Testis (tissue), 3 donors: ENCODE measurements around the gene DDX24. TPM values are rescaled to one million over a fixed set of nuclear protein-coding genes. Genes with fewer than 3 reads are reported as not detected.

ENCODE experiments used
- DNase-seq: peaks from one replicate; pipeline ENCODE4 v3.0.0-alpha.2; 2019
- H3K27ac ChIP-seq, 2 donors: fragments of 200-600 bp; sonication (generic); one replicate each; pipeline ENCODE4 v1.5.1; 2019
- H3K27me3 ChIP-seq: fragments of 200-600 bp; sonication (generic); one replicate; pipeline ENCODE4 v1.5.1; 2019
- H3K36me3 ChIP-seq: fragments of 200-600 bp; sonication (generic); one replicate; pipeline ENCODE4 v1.5.1; 2017; ENCODE audit warnings: low read depth; ENCODE audit errors: missing control alignments
- H3K4me1 ChIP-seq: fragments of 200-600 bp; sonication (generic); one replicate; pipeline ENCODE4 v1.5.1; 2019
- H3K4me3 ChIP-seq, 2 donors: fragments of 200-600 bp; sonication (generic); one replicate each; pipeline ENCODE4 v1.5.1; 2017 to 2019
- H3K9me3 ChIP-seq: fragments of 200-600 bp; sonication (generic); one replicate; pipeline ENCODE4 v1.5.1; 2017
- CTCF ChIP-seq, 3 experiments: fragments of 450-650 bp in 2 of 3; fragments of 200-600 bp in 1 of 3; sonication (generic) in 1 of 3; IDR thresholded peaks; one replicate each; pipeline ENCODE4 v1.5.1; 2016 to 2019; ENCODE audit warnings: antibody characterized with exemption in 3 of 3, mild to moderate bottlenecking in 2 of 3, moderate library complexity in 1 of 3
- POLR2A ChIP-seq: fragments of 450-650 bp; IDR thresholded peaks from one replicate; pipeline ENCODE4 v1.6.1; 2017; ENCODE audit warnings: antibody characterized with exemption, mild to moderate bottlenecking, moderate library complexity
- WGBS, 2 donors: methylation state at CpG; one replicate each; pipeline ENCODE4 v1.1.5; 2018; 5-methylcytosine and 5-hydroxymethylcytosine counted together
- intact Hi-C: fragments of 100-400 bp; cut with DNase I; formaldehyde crosslinking; loops from one replicate; pipeline ENCODE4 v1.15.1; 2023; ENCODE audit warnings: low total_unique reads
- polyA plus RNA-seq: library from polyadenylated mRNA; stranded (reverse); fragments of 350-450 nt; fragmentation: Illumina TruSeq; extraction: RNeasy Lipid Tissue Mini Kit (QIAGEN cat#74804); gene quantifications from one replicate; pipeline ENCODE4 v1.2.3, GENCODE V29; 2014; ENCODE audit warnings: low read depth, low replicate concordance; ENCODE audit not compliant: insufficient read depth
- total RNA-seq, 2 donors: library from RNA; depleted of rRNA; stranded (reverse); fragments of >200 nt; gene quantifications; one replicate each; pipeline ENCODE4 v1.2.3, GENCODE V29; 2016

The DDX24 gene
- total and polyA plus RNA-seq, 3 donors from 2014 or later, result 378 to 485 (median 431) TPM

- WGBS, 2 donors, result 85 to 87% methylated on average over 8 to 11 of the region's 11 CpGs
- no peak overlapping the region for H3K27ac ChIP-seq
- no peaks in the 10 kb centered on the region for H3K9me3 ChIP-seq
- no peaks in the 10 kb centered on the region for H3K27me3 ChIP-seq
- TF ChIP-seq POLR2A (no peak), CTCF (IDR thresholded peaks at IDR 0.05) (no peak)
- intact Hi-C loops, result no loop called here
- no peak overlapping the region for H3K4me3 ChIP-seq
- H3K4me1 ChIP-seq, result peaks cover 18% of the 10 kb centered on the region
- no peaks in the 10 kb centered on the region for H3K36me3 ChIP-seq
- DNase-seq, result no peak
These were observed 41.9 kb downstream of the DDX24 start for GRCh38 chr14:94038921-94039629.

- Histone ChIP-seq H3K4me3 (no peak overlapping the region), H3K27me3 (no peaks in the 10 kb centered on the region)
These were observed 42.5 kb downstream of the DDX24 start for GRCh38 chr14:94038510-94038909.

GRCh38 chr14:94037954-94038353 is 43.0 kb downstream of the DDX24 start:
- TF ChIP-seq POLR2A, result no peak
- no peak for TF ChIP-seq CTCF (IDR thresholded peaks at IDR 0.05)
- H3K4me1 ChIP-seq, result peaks cover 18% of the 10 kb centered on the region
- DNase-seq, result no peak
- WGBS, 2 donors, result 91 to 96% methylated on average over 7 to 9 of the region's 9 CpGs
- intact Hi-C loops, result no loop called here
- H3K27me3 ChIP-seq, result no peaks in the 10 kb centered on the region
- no peaks in the 10 kb centered on the region for H3K9me3 ChIP-seq
- no peak overlapping the region for H3K27ac ChIP-seq
- no peaks in the 10 kb centered on the region for H3K36me3 ChIP-seq
- H3K4me3 ChIP-seq, result no peak overlapping the region

More at GRCh38 chr14:94038510-94038909, 42.5 kb downstream of the DDX24 start:
- DNase-seq, result no peak
- 91 to 92% methylated on average over 7 of the region's 7 CpGs for WGBS, 2 donors
- intact Hi-C loops, result no loop called here
- no peak for TF ChIP-seq POLR2A
- no peak for TF ChIP-seq CTCF (IDR thresholded peaks at IDR 0.05)
- peaks cover 18% of the 10 kb centered on the region for H3K4me1 ChIP-seq
- no peaks in the 10 kb centered on the region for H3K9me3 ChIP-seq
- no peak overlapping the region for H3K27ac ChIP-seq
- H3K36me3 ChIP-seq, result no peaks in the 10 kb centered on the region

GRCh38 chr14:94036313-94037167 is 44.5 kb downstream of the DDX24 start:
- 57 to 60% methylated on average over 12 of the region's 12 CpGs for WGBS, 2 donors
- Histone ChIP-seq H3K4me3 (no peak overlapping the region), H3K4me1 (peaks cover 7% of the 10 kb centered on the region), H3K27ac (no peak overlapping the region), H3K9me3 (no peaks in the 10 kb centered on the region), H3K36me3 (no peaks in the 10 kb centered on the region), H3K27me3 (no peaks in the 10 kb centered on the region)
- intact Hi-C loops, result no loop called here
- no peak for TF ChIP-seq POLR2A
- peak; percentile 72 to 77 (median 72) for TF ChIP-seq CTCF (IDR thresholded peaks at IDR 0.05)
- DNase-seq, result peak; percentile 86
